GM19397 (cell line): Measurements from ENCODE around the gene CCDC33.
"Not testable (repeated sequence)": the region's sequence is repeated elsewhere in the genome, so short reads cannot be mapped to it uniquely, and the experiment has no call there.

Experiments
- ATAC-seq: cut with Tn5 transposase; IDR thresholded peaks from one replicate; pipeline ENCODE4 v1.9.1; 2021; ENCODE audit warnings: mild to moderate bottlenecking, moderate library complexity; ENCODE audit not compliant: unreplicated experiment

Gene CCDC33

DNA sequence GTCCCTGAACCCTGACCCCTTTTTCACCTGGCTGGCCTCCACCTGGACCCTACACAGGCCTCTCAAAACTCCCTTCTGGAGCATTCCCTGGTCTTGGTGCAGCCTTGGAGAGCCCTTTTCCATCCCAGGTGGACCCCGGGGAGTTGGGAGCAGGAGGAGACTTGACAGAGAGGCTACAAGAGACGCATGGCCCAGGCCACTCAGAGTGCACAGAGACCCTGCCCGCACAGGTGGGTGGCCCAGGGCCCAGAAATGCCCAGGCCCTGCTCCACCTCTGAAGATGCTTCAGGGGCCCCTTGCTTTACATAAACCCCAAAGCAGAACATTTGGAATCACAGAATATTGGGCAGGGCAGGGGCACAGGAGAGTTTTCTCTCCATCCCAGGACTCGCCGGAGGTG is 97.0 kb downstream of the CCDC33 start:
- ATAC-seq = no peak

DNA sequence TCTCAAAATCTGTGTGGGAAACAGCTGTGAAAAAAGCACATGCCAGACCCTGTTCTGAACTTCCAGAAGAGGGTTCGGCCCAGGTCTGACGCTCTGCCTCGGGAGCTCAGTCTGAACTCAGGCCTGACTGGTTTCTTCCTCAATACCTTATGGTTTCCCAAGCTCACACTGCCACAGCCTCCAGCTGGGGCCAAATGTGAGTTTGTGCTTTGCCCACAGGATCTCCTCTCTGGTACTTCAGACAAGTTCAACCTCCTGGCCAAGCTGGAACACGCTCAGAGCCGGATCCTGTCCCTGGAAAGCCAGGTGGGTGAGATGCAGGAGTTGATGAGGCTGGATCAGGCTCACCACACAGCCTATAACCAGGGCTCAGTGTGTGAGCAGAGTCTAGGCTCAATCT is 97.5 kb downstream of the CCDC33 start:
- ATAC-seq = no peak

DNA sequence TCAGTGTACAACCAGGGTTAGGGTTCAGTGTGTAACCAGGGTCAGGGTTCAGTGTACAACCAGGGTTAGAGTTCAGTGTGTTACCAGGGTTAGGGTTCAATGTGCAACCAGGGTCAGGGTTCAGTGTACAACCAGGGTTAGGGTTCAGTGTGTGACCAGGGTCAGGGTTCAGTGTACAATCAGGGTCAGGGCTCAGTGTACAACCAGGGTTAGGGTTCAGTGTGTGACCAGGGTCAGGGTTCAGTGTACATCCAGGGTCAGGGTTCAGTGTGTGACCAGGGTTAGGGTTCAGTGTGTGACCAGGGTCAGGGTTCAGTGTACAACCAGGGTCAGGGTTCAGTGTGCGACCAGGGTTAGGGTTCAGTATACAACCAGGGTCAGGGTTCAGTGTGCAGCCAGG is 98.0 kb downstream of the CCDC33 start:
- no peak for ATAC-seq

DNA sequence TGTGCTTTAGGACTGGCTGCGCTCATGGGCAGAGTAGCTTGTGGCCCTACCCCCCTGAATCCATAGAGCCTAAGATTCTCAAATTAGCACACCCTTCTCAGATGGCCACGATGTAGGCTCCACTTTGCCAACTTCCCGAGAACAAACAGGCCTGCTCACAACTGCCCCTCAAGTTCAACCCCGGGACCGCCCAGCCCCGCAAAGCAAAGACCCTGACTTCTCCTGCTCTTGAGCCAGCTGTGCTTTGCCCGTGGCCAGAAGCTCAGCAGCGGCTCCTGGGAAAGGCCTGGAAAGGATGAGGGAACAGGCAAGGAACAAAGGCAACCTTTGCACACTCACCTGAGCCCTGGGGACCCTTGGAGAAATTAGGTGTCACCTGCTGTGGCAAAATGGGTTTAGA is 99.3 kb downstream of the CCDC33 start:
- no peak for ATAC-seq

DNA sequence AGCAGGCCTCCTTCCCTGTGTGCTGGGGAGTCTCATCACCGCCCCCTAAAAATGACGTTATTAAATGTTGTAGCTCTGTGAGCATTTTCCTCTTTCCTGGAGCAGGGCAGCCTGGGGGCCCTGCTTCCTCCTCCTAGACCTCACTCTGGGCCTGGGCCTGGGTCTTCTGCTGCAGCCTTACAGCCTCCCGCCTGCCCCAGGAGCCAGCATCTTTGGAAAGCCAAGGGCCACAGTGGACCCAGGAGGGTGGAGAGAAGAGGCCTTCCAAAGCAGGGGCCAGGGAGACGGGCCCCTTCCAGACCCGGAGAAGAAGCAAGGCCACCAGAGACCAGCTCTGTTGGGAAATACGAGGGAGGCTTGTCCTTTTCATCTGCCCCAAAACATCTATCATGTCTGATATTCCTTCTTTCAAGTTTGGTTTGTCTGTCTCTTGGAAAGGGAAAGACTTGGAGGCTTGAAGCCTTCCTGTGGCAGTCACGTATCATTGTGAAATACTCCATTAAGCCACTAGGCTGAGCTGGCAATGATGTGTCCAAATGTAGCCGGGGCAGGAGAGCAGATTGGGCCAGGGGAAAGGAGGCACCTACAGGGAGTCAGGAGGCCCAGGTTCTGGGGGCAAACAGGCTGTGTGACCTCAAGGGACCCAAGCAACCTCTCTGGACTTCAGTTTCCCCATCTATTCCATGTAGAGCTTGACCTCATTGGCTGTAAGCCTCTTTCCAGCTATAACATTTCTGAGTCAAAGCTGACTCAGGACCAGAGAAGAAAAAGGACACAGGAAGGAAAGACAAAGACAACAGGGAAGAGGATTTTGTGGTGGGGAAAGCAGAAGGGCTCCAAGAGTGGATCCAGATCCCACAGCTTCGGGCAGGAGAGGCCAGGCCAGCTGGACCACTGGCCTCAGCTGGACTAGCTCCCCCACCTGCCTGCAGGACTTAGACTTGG is 100.2 kb downstream of the CCDC33 start:
- no peak for ATAC-seq

DNA sequence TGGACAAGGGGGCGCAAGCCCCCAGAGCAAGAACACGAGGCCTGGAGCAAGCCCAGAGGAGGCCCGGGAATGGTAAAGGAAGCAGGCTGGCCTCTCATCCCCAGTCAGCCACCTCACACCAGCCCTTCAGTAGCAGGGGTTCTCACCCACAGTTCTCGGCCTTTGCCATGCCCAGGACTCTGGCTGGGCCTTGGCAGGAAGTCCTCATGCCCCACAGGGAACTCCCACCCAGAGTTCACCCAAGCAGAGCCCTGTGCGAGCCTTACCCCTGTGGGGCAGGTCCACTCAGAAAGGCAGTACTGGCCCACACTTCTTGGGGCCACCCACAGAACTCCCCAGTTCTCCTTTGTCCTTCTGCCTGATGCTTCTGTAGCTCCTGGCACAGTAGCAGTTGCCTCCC is 101.0 kb downstream of the CCDC33 start:
- no peak for ATAC-seq

- no peak for ATAC-seq
These were observed 101.6 kb downstream of the CCDC33 start for GRCh38 chr15:74337607-74338211.

- no peak for ATAC-seq
These were observed 102.5 kb downstream of the CCDC33 start for GRCh38 chr15:74338676-74339075.

DNA sequence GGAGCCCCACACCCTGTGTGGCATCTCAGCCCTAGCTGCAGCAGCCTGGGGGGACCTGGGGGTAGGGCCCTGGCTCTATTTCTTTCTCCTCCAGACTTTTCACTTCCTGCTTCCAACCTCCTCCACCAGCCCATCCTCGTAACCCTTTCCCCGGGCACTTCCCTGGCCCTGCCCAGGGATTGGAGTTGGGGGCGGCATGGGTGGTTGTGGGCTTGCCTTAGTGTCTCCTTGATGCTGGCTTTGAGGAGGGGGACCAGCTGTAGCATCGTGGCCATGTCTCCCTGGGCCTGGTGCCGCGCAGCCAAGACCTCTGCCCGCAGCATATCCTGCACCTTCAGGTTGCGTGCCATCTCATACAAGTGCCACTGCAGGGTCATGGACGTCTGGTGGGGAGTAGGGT is 103.2 kb downstream of the CCDC33 start:
- no peak for ATAC-seq

DNA sequence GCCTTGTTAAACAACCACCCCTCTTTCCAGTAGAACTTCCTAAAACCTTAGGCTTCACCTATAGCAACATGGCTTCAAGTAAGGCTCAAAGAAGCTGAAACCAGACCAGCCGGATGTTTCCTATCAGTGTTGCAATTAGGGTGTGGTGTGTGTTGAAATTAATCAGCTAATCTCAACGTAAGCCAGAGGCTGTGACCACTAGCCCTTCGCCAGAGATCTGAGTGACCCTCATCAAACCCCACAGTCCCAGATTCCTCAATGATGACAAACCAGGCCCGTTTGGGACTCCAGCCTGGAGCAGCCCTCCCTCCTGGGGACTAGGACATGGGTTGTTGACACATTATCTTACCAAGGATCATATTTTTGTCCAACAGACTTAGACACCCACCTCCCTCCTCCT is 104.0 kb downstream of the CCDC33 start:
- ATAC-seq = no peak

DNA sequence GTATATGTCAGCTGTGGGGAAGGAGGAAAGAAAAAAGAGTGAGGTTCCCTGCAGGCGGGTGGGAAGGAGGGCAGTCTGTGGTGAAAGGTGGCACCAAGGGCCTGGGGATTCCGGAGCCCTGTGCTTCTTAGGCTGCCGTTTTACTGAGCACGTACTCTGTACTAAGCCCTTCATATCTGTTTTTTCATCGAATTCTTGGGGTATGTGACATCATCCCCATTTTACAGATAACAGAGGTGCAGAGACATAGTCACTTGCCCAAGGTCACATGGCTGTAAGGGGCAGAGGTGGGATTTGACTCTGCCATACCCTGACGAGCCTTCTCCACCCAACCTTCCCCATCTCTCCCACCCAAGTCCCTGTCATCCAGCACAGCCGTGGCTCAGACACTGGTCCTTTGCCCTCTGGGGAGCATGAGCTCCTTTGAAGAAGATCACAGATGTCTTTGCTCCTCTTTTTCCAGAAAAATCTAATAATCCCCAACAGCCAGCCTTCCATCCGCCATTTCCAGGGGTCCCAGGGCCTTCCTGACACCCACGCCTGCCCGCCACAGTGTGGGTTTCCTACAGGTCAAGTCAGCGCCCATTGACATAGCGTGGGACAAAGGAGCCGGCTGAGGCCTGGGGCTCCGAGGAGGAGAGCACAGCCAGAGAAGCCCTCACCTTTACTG is 107.1 kb downstream of the CCDC33 start:
- ATAC-seq = no peak

DNA sequence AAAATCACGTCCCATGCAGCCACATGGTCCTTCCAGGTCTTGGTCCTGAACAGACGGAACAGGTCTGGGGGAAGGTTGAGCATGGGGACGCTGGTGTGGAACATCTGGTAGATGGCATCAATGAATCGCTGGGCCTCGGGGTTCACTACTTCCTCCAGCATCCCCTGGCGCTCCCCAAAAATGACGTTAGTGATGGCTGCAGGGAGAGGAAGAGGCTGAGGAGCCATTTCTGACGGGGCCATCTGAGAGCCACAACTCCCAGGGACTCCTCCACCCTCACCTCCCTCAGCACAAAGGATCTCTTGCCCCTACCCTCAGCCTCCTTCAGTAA is 107.6 kb downstream of the CCDC33 start:
- ATAC-seq = no peak

DNA sequence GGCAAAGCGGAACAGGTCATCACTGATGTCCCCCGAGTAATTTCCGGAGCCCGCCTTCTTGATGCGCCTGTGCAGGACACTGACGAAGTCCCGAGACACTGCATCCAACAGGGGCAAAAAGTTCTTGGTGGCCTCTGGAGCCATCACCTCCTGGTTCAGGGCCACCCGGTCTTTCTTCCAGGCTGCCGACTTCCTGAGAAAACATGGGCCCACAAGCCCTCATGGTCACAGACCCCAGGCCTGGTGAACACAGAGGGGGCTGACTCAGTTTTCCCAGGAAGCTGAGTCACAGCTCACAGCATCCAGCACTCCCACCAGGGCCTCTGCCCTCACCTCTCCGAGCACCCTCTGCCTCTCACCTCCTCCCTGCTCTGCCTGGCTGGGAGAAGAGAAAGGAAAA is 108.9 kb downstream of the CCDC33 start:
- no peak for ATAC-seq

DNA sequence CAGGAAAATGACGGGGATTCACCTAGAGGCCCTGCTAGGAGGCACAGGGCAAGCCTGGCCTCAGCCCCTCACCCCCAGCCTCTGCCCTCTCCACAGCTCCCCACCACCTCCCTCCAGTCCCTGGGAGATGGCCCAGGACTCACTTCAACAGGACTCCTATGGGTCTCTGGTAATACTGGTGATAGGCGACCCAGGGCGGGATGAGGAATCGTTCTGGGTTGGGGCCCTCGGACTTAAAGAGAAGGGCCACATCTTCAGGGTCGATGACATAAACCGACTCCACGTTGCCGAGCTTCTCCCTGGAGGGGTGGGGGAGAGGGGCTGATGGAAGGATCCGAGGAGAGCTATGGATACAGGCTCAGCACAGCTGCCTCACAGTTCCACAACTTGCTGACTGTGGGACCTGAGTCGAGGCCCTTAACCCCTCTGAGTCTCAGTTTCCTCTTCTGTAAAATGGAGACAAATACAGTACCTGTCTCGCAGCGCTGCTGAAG is 111.7 kb downstream of the CCDC33 start:
- ATAC-seq = no peak

DNA sequence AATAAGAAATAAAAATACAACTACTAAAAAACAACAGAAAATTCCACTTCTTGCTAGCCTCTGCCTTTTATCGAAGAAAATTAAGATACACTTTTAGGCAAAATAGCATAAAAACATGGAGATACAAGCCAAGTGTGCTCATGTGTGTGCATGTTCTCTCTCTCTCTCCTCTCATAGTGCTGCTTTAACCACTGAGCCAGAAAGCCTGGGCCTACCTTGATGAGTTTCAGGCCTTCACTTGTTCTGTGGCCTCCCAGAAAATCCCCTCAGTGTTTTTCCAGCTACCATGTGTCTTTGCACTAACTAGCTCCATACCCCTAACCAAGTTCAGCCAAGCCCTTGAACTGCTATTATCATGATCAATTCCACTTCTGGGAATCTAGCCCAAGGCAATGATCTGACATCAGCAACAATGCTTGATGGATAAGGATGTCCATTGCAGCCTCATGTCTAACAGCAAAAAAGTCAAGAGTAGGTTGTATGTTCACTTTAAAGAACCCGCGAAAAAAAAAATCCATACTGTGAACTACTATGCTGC is 113.2 kb downstream of the CCDC33 start:
- no peak for ATAC-seq

DNA sequence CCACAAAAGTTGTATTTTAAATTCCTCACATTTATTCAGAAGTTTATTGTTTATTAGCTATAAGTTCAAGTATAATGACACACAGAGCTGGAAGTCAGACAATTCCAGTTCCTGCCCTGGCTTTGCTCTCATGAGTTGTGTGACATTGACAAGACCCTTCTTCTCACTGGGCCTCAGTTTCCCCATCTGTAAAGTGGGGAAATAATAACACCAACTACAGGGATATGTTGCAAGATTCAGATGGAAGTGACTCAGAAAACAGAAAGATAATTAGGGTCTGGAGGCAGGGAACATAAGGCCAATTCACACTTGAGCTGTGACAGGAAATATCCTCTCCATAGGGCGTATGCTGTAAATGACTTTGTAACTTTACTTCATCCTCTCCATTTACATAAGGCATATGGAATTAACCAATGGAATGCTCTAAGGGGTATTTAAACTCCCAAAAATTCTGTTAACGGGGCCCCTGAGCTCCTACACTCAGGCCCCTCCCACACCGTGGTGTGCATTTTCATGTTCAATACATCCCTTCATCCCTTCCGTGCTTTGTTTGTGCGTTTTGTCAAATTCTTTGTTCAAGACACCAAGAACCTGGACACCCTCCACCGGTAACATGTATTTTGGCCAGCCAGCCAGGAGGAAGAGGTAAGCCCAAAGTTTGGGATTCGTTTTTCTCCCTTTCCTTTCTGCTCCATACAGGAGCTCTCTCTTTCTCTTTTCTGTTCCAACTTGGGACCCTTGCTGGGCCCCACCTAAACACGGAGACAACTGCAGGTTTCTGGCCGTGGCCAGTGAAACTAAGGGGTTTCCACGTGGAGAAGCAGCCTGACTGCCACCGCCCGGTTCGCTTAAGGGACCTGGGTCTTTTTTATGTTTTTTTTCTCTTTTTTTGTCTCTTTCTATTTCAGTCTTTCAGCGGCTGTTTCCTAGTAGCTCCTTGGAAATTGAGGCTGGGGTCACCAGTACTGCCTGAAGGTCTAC is 114.5 kb downstream of the CCDC33 start:
- ATAC-seq = no peak

DNA sequence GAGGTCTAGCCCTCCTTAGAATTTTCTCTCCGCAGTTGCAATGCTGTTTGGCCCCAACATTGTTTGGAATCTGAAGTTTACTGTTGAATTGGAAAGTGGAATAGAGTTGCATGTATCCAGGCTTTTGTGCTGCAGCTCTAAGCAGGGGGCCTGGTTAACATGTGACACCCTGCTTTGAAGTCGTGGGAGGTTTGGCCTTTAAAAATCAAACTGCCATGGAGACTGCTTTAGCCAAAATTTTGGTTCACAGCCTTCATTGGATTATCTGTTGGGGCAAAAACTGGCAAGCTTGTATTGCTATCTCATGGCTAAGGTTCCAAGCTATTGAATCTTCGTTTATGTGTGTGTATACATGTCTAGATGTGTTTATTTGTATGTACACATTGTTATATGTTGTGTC is 115.5 kb downstream of the CCDC33 start:
- ATAC-seq = no peak

GRCh38 chr15:74352393-74352910 is 116.3 kb downstream of the CCDC33 start:
- ATAC-seq = no peak

DNA sequence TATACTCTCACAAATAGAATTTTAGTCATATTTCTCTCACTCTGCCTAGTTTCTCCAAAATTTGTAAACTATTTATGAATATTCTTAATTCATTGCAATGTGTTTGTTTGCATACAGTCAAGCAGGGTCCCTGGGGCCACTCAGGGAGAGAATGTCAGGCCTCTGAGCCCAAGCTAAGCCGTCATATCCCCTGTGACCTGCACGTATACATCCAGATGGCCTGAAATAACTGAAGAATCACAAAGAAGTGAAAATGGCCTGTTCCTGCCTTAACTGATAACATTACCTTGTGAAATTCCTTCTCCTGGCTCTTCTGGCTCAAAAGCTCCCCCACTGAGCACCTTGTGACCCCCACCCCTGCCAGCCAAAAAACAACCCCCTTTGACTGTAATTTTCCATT is 117.9 kb downstream of the CCDC33 start:
- not testable (repeated sequence) for ATAC-seq

- not testable (repeated sequence) for ATAC-seq
These were observed 119.9 kb downstream of the CCDC33 start for GRCh38 chr15:74356050-74356449.
